Measurements from ENCODE around the gene CTAG1B.
"Not testable (repeated sequence)": the region's sequence is repeated elsewhere in the genome, so short reads cannot be mapped to it uniquely, and the experiment has no call there.

CTAG1B gene

GRCh38 chrX:154582994-154583393, 36.1 kb downstream of the CTAG1B start:
- DNase-seq (ENCODE audit: low spot score) = not testable (repeated sequence)

GRCh38 chrX:154575076-154575475, 44.0 kb downstream of the CTAG1B start:
- DNase-seq (ENCODE audit: low spot score) = not testable (repeated sequence)

- DNase-seq (ENCODE audit: low spot score) = not testable (repeated sequence)
These were observed 46.0 kb downstream of the CTAG1B start for GRCh38 chrX:154573061-154573460.

- DNase-seq (ENCODE audit: low spot score) = not testable (repeated sequence)
These were observed 48.7 kb downstream of the CTAG1B start for GRCh38 chrX:154570361-154570760.

Data from hepatic stellate cell (primary cell).